HL-60/S4 treated with retinoic acid at 250 ng/mL for 4 days and 3 days (cell line): ENCODE data around the gene KRT26.
"Not testable (repeated sequence)": the region's sequence is repeated elsewhere in the genome, so short reads cannot be mapped to it uniquely, and the experiment has no call there.

Source experiments
- in situ Hi-C: fragments of 300-500 bp; cut with MboI; formaldehyde crosslinking; loops from 2 replicates; pipeline ENCODE4 v1.7.0; 2022; ENCODE audit warnings: low sequenced_read_pairs

KRT26 gene, protein sequence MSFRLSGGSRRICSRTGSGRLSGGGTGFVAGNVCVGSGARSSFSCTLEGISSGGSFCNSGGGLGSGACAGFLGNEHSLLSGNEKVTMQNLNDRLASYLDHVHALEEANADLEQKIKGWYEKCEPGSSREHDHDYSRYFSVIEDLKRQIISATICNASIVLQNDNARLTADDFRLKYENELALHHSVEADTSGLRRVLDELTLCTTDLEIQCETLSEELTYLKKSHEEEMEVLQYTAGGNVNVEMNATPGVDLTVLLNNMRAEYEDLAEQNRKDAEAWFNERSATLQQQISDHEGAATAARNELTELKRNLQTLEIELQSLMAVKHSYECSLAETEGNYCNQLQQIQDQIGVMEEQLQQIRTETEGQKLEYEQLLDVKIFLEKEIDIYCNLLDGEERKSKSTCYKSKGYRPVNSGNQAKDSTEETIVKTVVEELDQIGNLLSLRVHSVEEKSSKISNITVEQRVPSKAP

DNA sequence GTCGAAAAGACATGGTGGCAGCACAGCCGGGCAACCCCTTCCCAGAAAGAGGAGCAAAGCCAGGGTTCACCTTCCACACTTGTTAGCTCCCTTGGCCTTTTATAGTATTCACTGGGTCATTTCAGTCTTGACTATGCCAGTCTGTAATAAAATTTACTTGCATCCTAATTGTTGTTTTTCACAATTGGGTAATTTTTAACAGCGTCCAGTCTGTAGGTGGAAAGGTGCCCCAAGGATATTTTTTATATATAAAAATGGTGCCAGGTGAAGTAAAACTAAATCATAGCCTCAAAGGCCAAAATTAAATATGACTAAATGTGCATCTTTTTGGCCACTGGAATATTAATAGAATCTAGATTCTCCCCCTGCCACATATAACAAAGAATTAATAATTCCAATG, at the start of gene KRT26:
TSS of gene KRT26 (minus strand) at position 101 of the 400 bp plus-strand sequence. CDS start at position 13, 88 bp downstream.
- in situ Hi-C loops = no loop called here

GRCh38 chr17:40821536-40821935, 49.5 kb upstream of the KRT26 start:
- in situ Hi-C loops = no loop called here

DNA sequence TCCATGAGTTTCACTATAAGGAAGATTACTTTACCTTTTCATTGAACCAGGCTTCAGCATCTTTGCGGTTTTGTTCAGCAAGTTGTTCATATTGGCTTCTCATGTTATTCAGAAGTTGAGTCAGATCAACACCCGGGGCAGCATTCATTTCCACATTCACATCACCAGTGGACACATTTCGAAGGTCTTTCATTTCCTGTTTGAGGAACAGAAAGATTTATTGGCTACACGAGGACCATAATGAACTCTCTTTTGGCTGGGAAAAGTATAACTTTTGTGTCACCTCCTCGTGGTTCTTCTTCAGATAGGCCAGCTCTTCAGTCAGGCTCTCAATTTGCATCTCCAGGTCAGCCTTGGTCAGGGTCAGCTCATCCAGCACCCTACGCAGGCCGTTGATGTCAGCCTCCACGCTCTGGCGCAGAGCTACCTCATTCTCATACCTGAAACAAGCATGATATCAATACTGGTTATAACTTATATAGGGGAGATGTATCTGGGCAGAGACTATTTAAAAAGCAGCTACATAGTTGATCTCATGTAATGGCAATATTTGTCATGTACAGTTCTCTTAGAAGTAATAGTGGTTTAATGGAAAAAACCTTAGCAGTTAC, 48.3 kb upstream of the KRT26 start:
- in situ Hi-C loops = no loop called here

- in situ Hi-C loops = no loop called here
These were observed 47.6 kb upstream of the KRT26 start for GRCh38 chr17:40819528-40820125.

- in situ Hi-C loops = no loop called here
These were observed 46.9 kb upstream of the KRT26 start for GRCh38 chr17:40818733-40819527.

DNA sequence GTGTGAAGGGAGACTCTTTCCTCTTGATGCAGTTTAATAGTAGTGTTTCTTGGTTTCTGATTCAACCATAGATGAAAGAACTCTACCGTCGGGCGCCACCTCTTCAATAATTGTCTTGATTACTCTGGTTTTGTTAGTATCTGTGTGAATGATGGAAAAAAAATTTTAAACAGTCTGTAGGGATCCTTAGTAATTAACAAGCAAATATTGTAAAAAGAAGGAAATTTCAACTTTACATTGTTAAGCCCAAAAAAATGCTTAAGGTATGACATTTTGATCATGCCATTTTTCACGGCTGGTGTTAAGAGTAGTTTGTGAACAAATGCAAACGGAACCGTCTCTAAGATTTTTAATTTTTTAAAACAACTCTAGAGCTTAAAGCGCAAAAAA, 46.3 kb upstream of the KRT26 start:
- in situ Hi-C loops = no loop called here

DNA sequence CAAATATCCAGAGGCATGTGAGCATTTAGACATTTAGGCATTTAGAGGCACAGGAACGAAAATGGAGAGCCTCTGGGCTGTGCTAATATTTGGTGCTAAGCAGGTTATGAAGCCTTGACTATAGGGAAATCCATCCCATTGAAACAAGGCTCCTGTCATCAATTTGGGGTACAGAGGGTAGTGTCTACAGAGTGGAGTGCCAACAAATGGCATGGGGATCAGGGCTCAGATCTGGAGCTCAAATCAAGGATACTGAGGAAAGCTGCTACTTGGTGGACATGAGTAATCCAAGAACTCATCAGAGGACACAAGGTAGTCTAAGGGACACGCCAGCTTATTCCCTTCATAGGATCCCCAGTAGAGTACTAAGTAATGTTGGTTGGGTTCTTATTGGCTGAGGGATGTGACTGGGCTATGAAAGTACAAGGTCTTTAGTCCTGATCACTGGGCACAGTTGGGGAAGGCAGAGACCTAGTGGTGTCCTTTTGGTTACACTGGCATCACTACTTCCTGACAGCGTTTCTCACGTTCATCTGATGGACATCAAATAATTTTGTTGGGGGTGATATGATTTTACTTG, 45.2 kb upstream of the KRT26 start:
- in situ Hi-C loops = no loop called here

GRCh38 chr17:40816569-40816968, 44.6 kb upstream of the KRT26 start:
- in situ Hi-C loops = no loop called here

DNA sequence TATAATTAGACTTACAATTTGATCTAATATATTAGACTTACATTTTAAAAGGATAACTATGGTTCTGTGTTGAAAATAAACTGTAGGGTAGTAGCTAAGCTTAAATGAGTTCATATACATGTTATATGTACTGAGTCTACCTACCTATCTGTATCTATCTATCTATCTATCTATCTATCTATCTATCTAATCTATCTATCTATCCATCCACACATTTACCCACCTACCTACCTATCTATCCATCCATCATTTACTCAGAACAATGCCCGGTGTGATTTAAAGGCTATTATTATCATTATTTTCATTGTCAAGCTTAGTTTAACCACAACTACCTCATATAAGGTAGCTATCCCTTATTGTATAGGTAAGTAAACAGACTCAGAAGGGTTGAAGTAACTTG, 43.4 kb upstream of the KRT26 start:
- in situ Hi-C loops = no loop called here

DNA sequence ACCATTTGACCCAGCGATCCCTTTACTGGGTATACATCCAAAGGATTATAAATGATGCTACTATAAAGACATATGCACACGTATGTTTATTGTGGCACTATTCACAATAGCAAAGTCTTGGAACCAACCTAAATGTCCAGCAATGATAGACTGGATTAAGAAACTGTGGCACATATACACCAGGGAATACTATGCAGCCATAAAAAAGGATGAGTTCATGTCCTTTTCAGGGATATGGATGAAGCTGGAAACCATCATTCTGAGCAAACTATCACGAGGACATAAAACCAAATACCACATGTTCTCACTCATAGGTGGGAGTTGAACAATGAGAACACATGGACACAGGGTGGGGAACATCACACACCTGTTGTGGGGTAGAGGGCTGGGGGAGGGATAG, 42.7 kb upstream of the KRT26 start:
- in situ Hi-C loops = not testable (repeated sequence)

DNA sequence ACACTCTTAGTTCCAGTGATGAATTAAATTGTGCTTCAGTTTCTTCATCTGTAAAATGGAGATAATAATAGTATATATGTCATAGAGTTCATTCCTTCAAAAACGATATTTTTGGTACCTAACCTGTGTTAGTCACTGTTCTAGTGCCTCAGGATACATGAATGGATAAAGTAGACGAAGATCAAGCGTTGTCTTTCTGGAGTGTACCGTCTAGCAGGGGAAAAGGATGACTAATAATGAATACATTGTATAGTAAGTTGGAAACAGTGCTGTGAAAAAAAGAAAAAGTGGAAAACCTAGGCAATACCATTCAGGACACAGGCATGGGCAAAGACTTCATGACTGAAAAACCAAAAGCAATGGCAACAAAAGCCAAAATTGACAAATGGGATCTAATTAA, 41.8 kb upstream of the KRT26 start:
- in situ Hi-C loops = no loop called here

GRCh38 chr17:40812639-40813038, 40.6 kb upstream of the KRT26 start:
- in situ Hi-C loops = no loop called here

DNA sequence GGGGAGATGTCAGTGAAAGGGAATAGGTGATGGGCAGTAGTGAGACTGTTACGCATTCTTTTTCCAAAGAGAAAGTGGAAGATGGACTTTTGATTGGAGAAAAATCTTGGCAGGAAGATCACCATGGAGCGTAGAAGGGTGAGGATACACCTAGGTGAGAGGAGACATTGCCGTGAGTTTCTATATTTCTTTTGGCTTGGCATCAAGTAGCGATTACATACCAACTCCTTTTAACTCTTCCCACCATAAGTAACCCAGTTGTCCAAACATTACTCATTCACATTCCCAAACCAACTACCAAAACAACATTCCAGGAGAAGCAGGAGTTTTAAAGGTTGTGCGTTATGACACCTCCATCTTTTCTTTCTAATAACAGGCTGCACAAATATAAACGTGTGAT, 38.5 kb upstream of the KRT26 start:
- in situ Hi-C loops = no loop called here

GRCh38 chr17:40809721-40810421, 37.9 kb upstream of the KRT26 start:
- in situ Hi-C loops = no loop called here

DNA sequence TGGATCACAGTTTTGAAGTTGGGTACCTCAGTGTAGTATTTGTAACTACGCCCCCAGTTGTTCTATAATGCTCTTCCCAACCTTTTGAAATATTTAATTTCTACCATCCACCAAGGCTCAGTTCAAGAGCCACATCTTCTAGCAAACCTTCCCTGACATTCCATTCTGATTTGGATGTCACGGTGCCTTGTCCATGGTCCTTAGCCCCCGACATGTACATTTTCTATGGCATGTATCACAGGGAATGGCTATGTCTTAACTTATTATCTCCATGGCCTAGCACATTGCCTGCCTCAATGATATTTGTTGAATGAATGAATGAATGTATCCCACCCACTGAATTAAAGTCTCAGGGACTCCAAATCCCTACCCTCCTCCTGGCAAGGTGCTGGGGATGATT, 34.1 kb upstream of the KRT26 start:
- in situ Hi-C loops = no loop called here

- in situ Hi-C loops = no loop called here
These were observed 31.6 kb upstream of the KRT26 start for GRCh38 chr17:40803617-40804082.

DNA sequence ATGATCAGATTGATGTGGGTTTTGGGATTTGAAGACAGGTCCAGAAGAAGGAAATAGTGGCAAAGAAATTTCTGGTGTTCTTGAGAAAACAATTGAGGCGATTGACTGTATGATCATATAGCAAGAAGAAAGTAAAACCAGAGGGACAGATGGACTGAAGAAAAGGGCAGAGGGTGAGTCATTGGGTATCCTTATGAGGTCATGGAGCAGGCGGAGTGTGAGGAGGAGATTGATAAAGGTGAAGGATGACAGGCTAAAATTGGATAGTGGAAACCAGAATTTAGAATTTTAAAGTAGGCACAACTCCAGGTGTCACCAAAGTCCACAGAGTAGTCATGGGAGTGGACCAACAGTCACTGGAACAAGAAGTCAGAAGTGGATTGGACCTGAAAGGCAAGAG, 29.2 kb upstream of the KRT26 start:
- in situ Hi-C loops = no loop called here

DNA sequence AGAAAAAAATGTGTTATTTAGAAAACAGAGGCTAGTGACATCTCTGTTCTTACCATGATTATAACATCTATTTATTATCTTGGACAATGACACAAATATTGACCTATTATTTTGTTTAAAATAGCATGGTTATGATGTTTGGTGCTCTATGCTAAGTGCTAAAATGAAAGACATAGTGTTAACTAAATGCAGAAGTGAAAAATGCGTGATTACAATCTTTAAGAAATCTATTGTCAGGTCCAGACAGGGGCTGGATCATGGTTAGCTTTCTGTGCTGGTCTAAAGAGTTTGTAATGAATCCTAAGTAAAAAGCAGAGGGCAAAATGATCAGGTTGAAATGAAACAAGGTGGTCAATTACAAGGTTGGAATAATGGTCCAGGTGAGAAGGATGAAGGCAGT, 28.4 kb upstream of the KRT26 start:
- in situ Hi-C loops = no loop called here

DNA sequence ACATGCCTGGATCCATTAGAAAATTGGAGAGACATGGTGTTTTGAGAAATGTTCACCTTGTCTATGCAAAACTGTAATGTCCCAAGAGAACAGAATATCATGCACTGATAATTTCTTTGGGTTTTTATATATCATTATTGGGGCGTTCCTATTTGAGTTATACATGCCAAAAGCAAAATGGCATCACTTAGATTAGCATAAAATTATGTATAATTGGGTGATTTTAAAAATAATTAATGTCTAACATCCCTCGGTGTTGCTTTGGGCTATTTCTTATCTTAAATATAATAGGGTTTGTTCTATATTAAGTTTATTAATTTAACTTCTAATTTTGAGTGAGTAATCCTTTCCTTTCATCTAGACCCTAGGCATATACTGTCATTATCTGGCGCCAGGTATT, 27.9 kb upstream of the KRT26 start, which contains the start of gene KRT28:
TSS of gene KRT28 (minus strand) at position 101 of the 400 bp plus-strand sequence. CDS start at position 35, 66 bp downstream.
- in situ Hi-C loops = no loop called here

DNA sequence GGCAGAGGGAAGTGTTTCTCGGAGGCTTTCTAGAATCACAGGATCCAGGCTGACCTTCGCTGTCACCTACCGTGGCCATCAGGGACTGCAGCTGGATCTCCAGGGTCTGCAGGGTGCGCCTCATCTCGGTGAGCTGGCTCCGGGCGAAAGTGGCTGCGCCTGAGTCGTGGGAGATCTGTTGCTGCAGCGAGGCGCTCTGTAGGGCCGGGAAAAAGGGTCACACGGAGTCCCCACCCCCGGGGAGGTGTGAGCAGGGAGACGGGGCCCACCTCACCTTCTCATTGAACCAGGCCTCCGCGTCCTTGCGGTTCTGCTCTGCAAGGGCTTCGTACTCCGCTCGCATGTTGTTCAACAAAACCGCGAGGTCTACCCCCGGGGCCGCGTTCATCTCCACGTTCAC, 24.8 kb upstream of the KRT26 start:
- in situ Hi-C loops = no loop called here
